HG03103 (cell line): ENCODE results near the gene RPL11.
"Not testable (repeated sequence)": the region's sequence is repeated elsewhere in the genome, so short reads cannot be mapped to it uniquely, and the experiment has no call there.

ENCODE experiments used
- ATAC-seq: cut with Tn5 transposase; IDR thresholded peaks from one replicate; pipeline ENCODE4 v1.9.1; 2021; ENCODE audit warnings: low read depth; ENCODE audit not compliant: unreplicated experiment

Gene RPL11

GRCh38 chr1:23684415-23684814, 7.2 kb upstream of the RPL11 start:
- ATAC-seq, result no peak

DNA sequence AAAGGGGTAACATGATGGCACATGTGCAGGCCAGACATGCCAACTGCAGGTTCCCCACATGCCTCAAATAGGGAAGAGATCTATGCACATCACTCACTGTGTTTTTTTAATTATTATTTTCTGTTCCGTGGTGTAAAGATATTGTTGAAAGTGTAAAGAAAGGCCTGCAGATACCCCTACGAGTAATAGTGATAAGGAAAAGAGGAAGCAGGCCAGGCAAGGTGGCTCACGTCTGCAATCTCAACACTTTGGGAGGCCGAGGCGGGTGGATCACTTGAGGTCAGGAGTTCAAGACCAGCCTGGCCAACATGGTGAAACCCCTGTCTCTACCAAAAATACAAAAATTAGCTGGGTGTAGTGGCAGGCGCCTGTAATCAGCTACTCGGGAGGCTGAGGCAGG, 6.4 kb upstream of the RPL11 start:
- ATAC-seq, result not testable (repeated sequence)

DNA sequence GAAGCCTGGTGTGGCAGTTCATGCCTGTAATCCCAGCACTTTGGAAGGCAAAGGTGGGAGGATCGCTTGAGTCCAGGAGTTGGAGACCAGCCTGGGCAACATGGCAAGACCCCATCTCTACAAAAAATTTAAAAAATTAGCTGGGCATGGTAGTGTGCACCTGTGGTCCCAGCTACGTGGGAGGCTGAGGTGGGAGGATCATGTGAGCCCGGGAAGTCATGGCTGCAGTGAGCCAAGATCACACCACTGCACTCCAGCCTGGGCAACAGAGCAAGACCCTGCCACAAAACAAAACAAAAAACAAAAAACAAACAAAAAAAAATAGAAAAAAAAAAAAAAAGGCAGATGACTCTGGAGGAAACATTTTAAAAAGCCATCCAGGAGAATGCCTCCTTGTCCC, 3.9 kb upstream of the RPL11 start:
- not testable (repeated sequence) for ATAC-seq

DNA sequence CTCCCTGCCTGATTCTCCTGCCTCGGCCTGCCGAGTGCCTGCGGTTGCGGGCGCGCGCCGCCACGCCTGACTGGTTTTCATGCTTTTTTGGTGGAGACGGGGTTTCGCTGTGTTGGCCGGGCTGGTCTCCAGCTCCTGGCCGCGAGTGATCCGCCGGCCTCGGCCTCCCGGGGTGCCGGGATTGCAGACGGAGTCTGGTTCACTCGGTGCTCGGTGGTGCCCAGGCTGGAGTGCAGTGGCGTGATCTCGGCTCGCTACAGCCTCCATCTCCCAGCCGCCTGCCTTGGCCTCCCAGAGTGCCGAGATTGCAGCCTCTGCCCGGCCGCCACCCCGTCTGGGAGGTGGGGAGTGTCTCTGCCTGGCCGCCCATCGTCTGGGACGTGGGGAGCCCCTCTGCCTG, 3.3 kb upstream of the RPL11 start:
- ATAC-seq, result not testable (repeated sequence)

DNA sequence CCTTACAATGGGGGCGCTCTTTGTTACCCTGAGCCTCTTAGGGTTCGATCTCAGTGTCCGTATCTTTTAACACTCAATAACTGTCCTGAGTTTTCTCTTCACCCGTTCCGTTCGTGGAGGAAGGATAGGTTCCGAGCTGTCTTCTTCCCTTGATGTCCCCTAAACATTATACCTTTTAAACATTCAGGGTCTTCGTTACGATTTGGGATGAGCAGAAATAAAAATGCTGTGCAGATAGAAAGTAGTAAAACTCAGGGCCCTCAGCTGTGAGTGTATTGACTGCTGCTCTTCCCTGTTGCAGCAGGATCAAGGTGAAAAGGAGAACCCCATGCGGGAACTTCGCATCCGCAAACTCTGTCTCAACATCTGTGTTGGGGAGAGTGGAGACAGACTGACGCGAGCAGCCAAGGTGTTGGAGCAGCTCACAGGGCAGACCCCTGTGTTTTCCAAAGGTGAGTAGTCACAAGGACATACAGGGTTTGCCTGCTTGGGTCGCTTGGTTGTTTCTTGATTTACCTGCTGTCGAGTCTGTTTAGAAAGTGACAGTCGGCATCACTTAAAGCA, 784 bp downstream of the RPL11 start:
- ATAC-seq, result no peak

DNA sequence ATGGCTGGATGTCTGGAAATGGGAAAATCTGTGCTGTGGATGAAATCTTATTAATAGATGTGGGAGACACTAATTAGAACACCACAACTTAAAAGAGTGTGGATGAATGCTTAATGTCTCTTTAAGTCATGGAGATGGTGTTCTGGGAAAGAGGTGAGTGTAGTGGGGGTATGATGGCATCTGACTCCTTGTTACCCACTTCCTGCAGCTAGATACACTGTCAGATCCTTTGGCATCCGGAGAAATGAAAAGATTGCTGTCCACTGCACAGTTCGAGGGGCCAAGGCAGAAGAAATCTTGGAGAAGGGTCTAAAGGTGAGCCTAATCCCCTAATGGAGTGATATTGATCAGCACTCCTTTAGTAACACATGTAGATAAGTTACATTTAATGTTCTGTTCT, 2.0 kb downstream of the RPL11 start:
- ATAC-seq, result no peak

- ATAC-seq, result no peak
These were observed 2.8 kb downstream of the RPL11 start for GRCh38 chr1:23694371-23694770.

DNA sequence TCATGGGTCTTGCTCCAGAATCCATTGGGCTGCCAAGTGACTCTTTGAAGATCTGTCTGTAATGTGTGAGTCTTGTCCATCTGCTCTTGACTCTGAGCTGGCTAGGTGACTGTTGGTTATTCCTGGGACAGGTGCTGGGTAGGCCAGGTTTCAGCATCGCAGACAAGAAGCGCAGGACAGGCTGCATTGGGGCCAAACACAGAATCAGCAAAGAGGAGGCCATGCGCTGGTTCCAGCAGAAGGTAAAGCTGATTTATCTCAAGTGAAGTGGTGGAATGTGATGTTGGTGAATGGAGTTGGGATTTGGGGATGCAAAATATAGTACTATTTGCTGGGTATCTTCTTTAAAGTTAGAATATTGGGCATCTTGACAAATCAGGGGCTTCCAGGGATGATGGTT, 4.1 kb downstream of the RPL11 start:
- no peak for ATAC-seq

DNA sequence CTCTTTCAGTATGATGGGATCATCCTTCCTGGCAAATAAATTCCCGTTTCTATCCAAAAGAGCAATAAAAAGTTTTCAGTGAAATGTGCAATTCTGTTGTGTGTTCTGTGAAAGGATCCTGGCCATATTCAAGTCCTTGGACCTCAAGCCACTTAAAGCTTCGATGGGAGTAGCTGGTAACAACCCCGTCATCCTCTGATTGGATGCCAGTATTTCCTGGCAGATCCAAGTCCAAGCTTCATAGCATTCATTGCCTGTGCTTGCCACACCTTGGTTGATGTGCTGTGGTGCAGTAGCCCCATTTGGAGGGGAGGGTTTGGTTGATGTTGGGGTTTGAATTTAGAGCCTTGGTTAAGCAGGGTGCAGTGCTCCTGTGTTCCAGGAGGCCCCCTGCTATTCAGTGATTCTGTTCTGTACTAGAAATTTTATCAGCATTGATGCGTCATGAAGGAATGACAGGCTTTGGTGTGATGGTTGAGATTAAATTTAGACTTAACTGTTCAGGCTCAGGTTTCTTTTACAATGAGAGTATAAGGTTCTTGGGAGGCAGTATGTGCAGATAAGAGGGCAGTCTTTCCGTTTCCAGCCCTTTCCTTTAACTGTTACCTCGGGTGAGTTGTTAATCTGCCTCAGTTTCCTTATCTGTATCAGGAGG, 4.9 kb downstream of the RPL11 start:
- ATAC-seq, result no peak

GRCh38 chr1:23698466-23698865, 6.9 kb downstream of the RPL11 start:
- ATAC-seq, result no peak

- ATAC-seq, result no peak
These were observed 7.9 kb downstream of the RPL11 start for GRCh38 chr1:23699280-23700179.

DNA sequence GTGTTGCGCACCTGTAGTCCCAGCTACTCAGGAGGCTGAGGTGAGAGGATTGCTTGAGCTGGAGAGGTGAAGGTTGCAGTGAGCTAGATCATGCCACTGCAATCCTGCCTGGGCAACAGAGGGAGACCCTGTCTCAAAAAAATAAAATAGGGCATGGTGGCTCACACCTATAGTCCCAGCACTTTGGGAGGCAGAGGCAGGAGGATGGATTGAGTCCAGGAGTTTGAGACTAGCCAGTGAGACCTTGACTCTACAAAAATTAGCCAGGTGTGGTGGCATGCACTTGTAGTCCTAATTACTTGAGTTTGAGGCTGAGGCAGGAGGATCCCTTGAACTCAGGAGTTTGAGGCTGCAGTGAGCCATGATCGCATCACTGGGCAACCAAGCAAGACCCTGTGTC, 9.7 kb downstream of the RPL11 start:
- ATAC-seq, result no peak

DNA sequence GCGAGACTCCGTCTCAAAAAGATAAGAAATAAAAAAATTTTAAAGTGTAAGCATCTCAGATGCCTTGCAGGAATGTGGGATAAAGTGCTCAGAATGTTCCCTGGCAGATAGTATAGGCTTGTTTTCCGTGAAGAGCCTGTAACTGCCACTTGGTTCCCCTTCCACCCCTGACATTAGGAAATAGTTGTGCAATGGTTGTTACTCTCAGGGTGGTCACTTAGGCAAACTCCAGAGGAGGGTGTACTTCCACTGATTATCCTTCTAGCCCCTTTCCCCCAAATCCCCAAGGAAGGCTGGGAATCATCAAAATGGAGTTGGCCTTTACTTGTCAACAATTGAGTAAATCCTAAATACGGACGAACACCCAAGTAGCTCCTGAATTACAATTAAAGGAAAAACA, 10.4 kb downstream of the RPL11 start:
- ATAC-seq, result no peak

DNA sequence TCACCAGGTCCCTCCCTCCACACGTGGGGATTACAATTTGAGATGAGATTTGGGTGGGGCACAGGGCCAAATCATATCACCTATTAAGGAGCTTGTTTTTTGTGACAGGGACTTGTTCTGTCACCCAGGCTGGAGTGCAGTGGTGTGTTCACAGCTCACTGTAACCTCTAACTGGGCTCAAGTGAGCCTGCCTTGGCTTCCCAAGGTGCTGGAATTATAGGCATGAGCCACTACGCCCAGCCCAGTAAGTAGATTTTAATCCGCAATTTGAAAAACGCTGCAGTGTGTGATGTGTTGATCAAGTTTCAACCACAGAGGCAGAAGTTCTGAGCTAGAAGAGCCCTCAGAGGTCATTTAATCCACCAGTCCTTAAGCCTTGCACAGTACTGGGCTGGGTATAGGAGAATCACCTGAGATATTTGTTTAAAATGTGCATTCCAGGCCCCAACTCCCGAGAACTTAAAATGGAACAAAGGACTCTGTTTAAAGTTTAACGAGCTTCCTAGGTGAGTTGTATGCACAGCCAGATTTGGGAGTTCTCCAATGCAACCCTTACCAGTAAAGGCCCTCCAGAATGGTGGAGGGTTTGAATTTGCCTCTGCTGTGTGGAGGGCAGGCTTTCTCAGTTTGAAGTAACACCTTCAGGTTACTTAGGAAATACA, 13.4 kb downstream of the RPL11 start:
- ATAC-seq, result no peak

DNA sequence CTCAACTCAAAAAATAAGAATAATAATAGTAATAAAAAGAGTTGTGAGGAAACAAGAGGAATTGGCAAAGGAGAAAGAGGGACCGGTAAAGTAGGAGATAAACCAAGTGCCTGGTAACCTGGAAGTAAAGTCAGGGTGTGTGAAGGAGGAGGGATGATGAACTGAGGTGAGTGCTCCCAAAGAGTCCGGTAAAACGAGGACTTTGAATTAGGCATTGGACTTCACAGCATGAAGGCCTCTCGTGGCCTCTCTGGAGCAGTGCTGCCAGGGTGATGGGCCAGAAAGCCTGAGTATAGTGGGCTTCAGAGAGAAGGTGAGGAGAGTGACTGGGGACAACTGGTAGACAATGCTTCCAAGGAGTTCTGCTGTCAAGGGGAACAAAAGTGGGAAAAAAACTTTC, 17.6 kb downstream of the RPL11 start:
- ATAC-seq, result no peak

- ATAC-seq, result no peak
These were observed 26.9 kb downstream of the RPL11 start for GRCh38 chr1:23718482-23718881.

DNA sequence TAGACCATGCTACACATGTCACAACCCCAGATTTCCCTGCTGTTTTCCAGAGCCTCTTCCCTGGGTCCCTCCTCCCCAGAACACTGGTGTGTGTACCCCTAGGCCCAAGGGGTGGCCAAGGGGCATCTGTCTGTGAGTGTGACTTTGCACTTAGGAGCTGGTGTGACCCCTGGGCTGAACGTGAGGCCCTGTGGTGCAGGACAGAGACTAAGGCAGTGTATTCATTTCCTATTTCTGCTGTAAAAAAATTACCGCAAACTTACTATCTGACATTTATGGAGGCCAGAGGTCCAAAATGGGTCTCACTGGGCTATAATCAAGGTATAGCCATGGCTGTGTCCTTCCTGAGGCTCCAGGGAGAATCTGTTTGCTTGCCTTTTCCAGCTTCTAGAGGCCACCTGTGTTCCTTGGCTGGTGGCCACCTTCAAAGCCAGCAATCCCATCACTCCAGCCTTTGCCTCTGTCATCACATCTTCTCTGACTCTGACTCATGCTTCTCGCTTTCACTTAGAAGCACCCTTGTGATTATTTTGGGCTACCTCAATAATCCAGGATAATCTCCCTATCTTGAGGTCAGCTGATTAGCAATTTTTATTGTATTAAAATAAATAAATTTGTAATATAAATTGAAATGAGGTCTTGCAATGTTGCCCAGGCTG, 27.7 kb downstream of the RPL11 start:
- ATAC-seq, result no peak

GRCh38 chr1:23720256-23720995, 28.8 kb downstream of the RPL11 start:
- ATAC-seq, result no peak

- ATAC-seq, result no peak
These were observed 31.0 kb downstream of the RPL11 start for GRCh38 chr1:23722652-23723051.

DNA sequence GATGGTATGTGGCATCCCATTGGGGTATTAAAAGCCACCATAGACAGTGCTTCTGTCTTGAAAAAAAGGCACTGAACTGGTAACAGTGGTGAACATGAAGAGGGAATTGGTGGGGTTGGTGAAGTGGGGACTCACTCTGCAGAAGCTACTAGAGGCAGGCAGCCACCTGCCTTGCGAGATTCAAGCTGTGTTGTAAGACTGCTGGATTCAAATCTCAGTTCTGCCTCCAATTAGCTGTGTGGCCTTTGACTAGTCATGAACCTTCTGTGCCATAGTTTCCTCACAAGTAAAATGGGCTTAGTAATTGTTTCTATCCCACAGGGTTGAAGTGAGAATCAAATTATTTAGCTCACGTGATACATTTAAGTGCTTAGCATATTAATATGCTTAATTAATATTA, 35.1 kb downstream of the RPL11 start:
- no peak for ATAC-seq
